ENCODE data around the gene EIF3B.
"Not testable (repeated sequence)": the region's sequence is repeated elsewhere in the genome, so short reads cannot be mapped to it uniquely, and the experiment has no call there.

Gene EIF3B

GRCh38 chr7:2376351-2377154 is 21.9 kb downstream of the EIF3B start:
- no peak for DNase-seq (ENCODE audit: low spot score)

- not testable (repeated sequence) for DNase-seq (ENCODE audit: low spot score)
Observed at GRCh38 chr7:2377492-2377891, 22.9 kb downstream of the EIF3B start.

- not testable (repeated sequence) for DNase-seq (ENCODE audit: low spot score)
Observed at GRCh38 chr7:2378125-2378524, 23.5 kb downstream of the EIF3B start.

GRCh38 chr7:2379161-2379560 is 24.5 kb downstream of the EIF3B start:
- DNase-seq (ENCODE audit: low spot score) = no peak

- no peak for DNase-seq (ENCODE audit: low spot score)
Observed at GRCh38 chr7:2379821-2380450, 25.3 kb downstream of the EIF3B start.

- no peak for DNase-seq (ENCODE audit: low spot score)
Observed at GRCh38 chr7:2380461-2380860, 25.8 kb downstream of the EIF3B start.

GRCh38 chr7:2381227-2381626 is 26.6 kb downstream of the EIF3B start:
- DNase-seq (ENCODE audit: low spot score) = no peak

- DNase-seq (ENCODE audit: low spot score) = no peak
Observed at GRCh38 chr7:2381881-2382509, 27.4 kb downstream of the EIF3B start.

GRCh38 chr7:2383543-2384274 is 29.1 kb downstream of the EIF3B start:
- DNase-seq (ENCODE audit: low spot score) = no peak

- DNase-seq (ENCODE audit: low spot score) = no peak
Observed at GRCh38 chr7:2384354-2385243, 30.0 kb downstream of the EIF3B start.

GRCh38 chr7:2386122-2386521 is 31.5 kb downstream of the EIF3B start:
- not testable (repeated sequence) for DNase-seq (ENCODE audit: low spot score)

GRCh38 chr7:2386964-2387669 is 32.5 kb downstream of the EIF3B start:
- DNase-seq (ENCODE audit: low spot score) = no peak

GRCh38 chr7:2387897-2388636 is 33.4 kb downstream of the EIF3B start:
- no peak for DNase-seq (ENCODE audit: low spot score)

GRCh38 chr7:2388637-2388954 is 34.0 kb downstream of the EIF3B start:
- no peak for DNase-seq (ENCODE audit: low spot score)

- not testable (repeated sequence) for DNase-seq (ENCODE audit: low spot score)
Observed at GRCh38 chr7:2390020-2390816, 35.6 kb downstream of the EIF3B start.

GRCh38 chr7:2393706-2394105 is 39.1 kb downstream of the EIF3B start:
- DNase-seq (ENCODE audit: low spot score) = no peak

- no peak for DNase-seq (ENCODE audit: low spot score)
Observed at GRCh38 chr7:2394566-2395082, 40.0 kb downstream of the EIF3B start.

GRCh38 chr7:2398506-2398905 is 43.9 kb downstream of the EIF3B start:
- DNase-seq (ENCODE audit: low spot score) = no peak
